ENCODE results near the gene EPB41L4B. TPM values are rescaled to one million over a fixed set of nuclear protein-coding genes. Genes with fewer than 3 reads are reported as not detected.

The EPB41L4B gene
- total RNA-seq, 3 donors from 2014 or later, result 11.5 to 47.2 (median 16.0) TPM

DNA sequence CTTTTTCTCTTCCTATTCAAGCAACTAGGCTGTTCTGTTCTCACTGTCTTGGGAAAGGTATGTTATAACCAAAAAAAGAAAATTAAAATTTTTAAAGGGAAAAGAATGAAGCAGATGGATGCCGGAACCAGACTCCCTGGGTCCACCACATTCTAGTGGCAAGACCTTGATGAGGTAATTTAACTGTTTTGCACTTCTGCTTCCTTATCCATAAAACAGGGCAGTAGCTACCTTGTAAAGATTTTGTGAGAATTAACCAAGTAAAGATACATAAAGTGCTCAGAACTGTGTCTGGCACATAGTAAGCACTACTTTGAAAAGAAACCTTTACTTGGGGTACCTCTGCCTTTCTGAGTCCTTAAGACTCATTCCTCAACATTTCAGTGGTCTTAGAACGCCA, 17.0 kb downstream of the EPB41L4B start:
- no peak for TF ChIP-seq POLR2A (IDR thresholded peaks at IDR 0.05)
- intact Hi-C loops (cut with DNase I; ENCODE audit: low total_unique reads), result no loop called here
- no peak overlapping the region for H3K27ac ChIP-seq

GRCh38 chr9:109302606-109303005, 18.3 kb downstream of the EPB41L4B start:
- no peak overlapping the region for H3K27ac ChIP-seq
- intact Hi-C loops (cut with DNase I; ENCODE audit: low total_unique reads), result no loop called here

More for the DNA sequence above, 17.0 kb downstream of the EPB41L4B start:
- Histone ChIP-seq H3K27me3 (no peaks in the 10 kb centered on the region), H3K36me3 (no peaks in the 10 kb centered on the region), H3K9me3 (no peaks in the 10 kb centered on the region), H3K4me3 (no peak overlapping the region), H3K4me1 (no peaks in the 10 kb centered on the region)
- no peak for DNase-seq (ENCODE audit: low spot score in 2 of 2)

GRCh38 chr9:109301012-109301411, 19.8 kb downstream of the EPB41L4B start:
- no peak for TF ChIP-seq POLR2AphosphoS5 (IDR thresholded peaks at IDR 0.05)
- TF ChIP-seq, protein P1, sequence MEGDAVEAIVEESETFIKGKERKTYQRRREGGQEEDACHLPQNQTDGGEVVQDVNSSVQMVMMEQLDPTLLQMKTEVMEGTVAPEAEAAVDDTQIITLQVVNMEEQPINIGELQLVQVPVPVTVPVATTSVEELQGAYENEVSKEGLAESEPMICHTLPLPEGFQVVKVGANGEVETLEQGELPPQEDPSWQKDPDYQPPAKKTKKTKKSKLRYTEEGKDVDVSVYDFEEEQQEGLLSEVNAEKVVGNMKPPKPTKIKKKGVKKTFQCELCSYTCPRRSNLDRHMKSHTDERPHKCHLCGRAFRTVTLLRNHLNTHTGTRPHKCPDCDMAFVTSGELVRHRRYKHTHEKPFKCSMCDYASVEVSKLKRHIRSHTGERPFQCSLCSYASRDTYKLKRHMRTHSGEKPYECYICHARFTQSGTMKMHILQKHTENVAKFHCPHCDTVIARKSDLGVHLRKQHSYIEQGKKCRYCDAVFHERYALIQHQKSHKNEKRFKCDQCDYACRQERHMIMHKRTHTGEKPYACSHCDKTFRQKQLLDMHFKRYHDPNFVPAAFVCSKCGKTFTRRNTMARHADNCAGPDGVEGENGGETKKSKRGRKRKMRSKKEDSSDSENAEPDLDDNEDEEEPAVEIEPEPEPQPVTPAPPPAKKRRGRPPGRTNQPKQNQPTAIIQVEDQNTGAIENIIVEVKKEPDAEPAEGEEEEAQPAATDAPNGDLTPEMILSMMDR (IDR thresholded peaks at IDR 0.05), result no peak
- TF ChIP-seq POLR2A (IDR thresholded peaks at IDR 0.05), result no peak
- no peaks in the 10 kb centered on the region for H3K9me3 ChIP-seq
- H3K4me3 ChIP-seq, result no peak overlapping the region
- no peak for DNase-seq (ENCODE audit: low spot score in 2 of 2)
- H3K27me3 ChIP-seq, result no peaks in the 10 kb centered on the region
- no peak overlapping the region for H3K27ac ChIP-seq
- H3K36me3 ChIP-seq, result no peaks in the 10 kb centered on the region
- no peaks in the 10 kb centered on the region for H3K4me1 ChIP-seq
- intact Hi-C loops (cut with DNase I; ENCODE audit: low total_unique reads), result no loop called here

More at GRCh38 chr9:109302606-109303005, 18.3 kb downstream of the EPB41L4B start:
- H3K27me3 ChIP-seq, result no peaks in the 10 kb centered on the region
- no peak overlapping the region for H3K4me3 ChIP-seq
- DNase-seq (ENCODE audit: low spot score in 2 of 2), result no peak
- H3K4me1 ChIP-seq, result no peaks in the 10 kb centered on the region
- TF ChIP-seq POLR2AphosphoS5 (IDR thresholded peaks at IDR 0.05) (no peak), POLR2A (IDR thresholded peaks at IDR 0.05) (no peak)
- TF ChIP-seq, protein P1 (IDR thresholded peaks at IDR 0.05), result no peak
- no peaks in the 10 kb centered on the region for H3K36me3 ChIP-seq
- no peaks in the 10 kb centered on the region for H3K9me3 ChIP-seq

DNA sequence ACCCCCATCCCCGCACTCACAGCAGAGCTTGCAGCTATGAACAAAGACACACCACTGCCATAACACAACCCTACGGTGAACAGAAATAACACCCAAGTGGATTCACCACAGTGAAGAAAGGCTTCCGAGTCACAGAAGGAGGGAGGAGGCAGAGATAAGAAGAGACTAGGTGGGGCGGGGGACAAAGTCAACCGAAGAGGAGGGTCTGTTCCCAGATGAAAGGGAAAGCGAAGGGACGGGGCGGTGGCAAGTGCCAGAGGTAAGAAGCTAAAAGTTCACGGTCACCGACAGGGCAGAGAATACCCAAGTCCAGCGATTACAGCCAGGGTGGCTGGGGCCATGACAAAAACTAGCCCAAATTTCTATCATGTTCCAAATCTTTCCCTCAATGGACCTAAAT, 21.0 kb downstream of the EPB41L4B start:
- Histone ChIP-seq H3K4me1 (no peaks in the 10 kb centered on the region), H3K27ac (no peak overlapping the region), H3K27me3 (no peaks in the 10 kb centered on the region), H3K4me3 (no peak overlapping the region), H3K9me3 (no peaks in the 10 kb centered on the region), H3K36me3 (no peaks in the 10 kb centered on the region)
- intact Hi-C loops (cut with DNase I; ENCODE audit: low total_unique reads), result no loop called here
- no peak for DNase-seq (ENCODE audit: low spot score in 2 of 2)
- TF ChIP-seq POLR2AphosphoS5 (IDR thresholded peaks at IDR 0.05), result no peak
- no peak for TF ChIP-seq POLR2A (IDR thresholded peaks at IDR 0.05)
- TF ChIP-seq, protein P1 (IDR thresholded peaks at IDR 0.05), result no peak

GRCh38 chr9:109297899-109298298, 23.0 kb downstream of the EPB41L4B start:
- no peak for DNase-seq (ENCODE audit: low spot score in 2 of 2)
- H3K4me3 ChIP-seq, result no peak overlapping the region
- no peaks in the 10 kb centered on the region for H3K27me3 ChIP-seq
- intact Hi-C loops (cut with DNase I; ENCODE audit: low total_unique reads), result no loop called here
- H3K36me3 ChIP-seq, result no peaks in the 10 kb centered on the region
- H3K9me3 ChIP-seq, result no peaks in the 10 kb centered on the region
- H3K4me1 ChIP-seq, result no peaks in the 10 kb centered on the region
- H3K27ac ChIP-seq, result no peak overlapping the region
- TF ChIP-seq, protein P1 (IDR thresholded peaks at IDR 0.05), result no peak
- TF ChIP-seq POLR2A (IDR thresholded peaks at IDR 0.05) (no peak), POLR2AphosphoS5 (IDR thresholded peaks at IDR 0.05) (no peak)

Measured in breast epithelium (tissue), 4 donors.